ENCODE results near the gene FSIP2.

The FSIP2 gene, protein sequence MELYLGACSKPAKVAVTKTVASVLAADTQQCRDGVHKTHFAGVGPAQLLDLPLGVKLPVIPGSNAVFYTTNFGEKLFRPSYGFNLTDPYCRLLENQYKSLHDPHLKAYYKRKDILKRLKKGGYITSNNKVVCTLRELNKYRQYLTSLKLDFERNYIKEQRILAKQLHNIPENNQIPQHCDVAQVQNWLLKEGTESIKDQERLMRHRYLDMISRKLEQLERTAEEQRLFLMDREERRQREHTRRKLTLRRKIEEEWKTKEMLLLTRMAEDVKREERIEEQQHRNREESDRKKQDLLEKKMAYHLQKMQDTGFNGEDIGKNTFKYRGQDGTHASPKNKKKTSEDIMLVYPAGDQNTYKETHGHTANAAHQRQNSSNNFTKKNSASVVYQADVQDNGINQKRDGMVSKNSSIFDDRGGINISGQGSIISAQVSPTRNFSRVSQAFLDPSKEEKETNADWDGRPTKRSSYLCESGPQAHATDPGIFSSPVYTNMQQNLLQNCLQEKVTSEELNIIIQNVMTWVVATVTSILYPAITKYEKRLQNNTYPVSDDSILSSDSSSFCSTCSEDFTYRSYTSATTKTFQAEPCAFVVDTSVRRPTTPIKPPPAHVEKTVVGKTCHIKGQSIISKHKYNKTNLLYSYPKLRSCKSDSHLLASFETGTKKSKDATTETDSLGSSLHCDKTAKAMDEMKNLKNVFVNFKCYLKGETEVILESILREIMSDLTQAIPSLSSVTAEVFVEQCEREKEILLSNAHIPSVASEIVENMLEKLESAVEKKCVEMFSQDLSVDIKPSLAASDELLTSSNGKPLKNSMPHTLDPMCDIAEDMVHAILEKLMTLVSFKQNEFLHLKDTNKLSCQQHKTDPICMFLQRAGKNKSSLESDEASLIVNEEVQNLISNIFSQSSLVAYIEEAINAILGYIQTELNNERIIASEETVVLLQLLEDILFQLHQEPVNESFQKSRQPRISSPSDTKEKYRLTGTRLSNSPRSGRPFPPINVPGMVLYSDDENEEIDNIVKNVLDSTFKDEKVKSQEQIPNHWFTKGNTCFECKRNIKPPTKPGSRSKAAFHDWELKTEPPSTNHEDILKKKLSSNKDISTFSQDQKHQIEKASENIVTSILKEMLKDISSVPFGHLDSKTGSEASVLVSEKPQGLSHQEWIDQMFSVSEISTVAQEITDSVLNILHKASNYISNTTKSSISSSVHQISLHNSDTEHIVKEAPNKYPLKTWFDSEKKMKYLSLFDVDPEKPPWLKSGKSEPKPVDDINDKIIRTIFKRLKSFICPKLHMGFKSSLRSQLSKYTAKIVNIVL (N-terminal part only)

DNA sequence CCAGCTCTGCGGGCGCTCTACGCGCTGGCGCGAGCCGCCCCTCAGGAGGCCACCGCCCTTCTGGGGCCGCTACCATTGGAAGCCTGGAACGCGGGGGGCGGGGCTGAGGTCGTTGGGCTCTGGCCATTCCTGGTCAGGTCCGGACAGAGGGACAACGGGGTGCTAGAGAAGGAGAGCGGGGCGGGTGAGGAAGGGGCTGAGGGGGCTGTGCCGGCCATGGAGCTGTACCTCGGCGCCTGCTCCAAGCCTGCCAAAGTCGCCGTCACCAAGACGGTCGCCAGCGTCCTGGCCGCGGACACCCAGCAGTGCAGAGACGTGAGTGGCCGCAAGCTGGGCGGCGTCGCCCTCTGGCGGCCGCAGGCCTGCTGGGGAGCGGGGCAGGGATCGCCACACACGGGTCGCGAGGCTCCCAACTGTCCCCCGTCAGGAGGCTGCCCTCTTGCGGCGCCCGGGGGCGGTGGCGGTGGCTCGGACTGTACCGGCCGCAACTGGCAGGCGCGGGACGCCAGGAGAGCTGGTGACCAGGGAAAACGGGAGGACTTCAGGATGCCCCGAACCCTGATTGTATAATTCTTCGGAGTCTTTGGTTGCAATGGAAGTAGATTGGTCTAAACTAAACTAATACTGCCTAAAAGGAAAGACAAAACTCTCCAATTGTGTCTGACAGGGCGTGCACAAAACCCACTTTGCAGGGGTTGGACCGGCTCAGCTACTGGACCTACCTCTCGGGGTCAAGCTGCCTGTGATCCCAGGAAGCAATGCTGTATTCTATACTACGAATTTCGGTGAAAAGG is at the start of gene FSIP2:
FSIP2 (plus strand) TSS at position 126 of the 794 bp plus-strand sequence; CDS start at position 217, 91 bp downstream.
- DNase-seq (ENCODE audit: insufficient read length, low spot score) = peak; percentile 41
- TF ChIP-seq, protein P1, sequence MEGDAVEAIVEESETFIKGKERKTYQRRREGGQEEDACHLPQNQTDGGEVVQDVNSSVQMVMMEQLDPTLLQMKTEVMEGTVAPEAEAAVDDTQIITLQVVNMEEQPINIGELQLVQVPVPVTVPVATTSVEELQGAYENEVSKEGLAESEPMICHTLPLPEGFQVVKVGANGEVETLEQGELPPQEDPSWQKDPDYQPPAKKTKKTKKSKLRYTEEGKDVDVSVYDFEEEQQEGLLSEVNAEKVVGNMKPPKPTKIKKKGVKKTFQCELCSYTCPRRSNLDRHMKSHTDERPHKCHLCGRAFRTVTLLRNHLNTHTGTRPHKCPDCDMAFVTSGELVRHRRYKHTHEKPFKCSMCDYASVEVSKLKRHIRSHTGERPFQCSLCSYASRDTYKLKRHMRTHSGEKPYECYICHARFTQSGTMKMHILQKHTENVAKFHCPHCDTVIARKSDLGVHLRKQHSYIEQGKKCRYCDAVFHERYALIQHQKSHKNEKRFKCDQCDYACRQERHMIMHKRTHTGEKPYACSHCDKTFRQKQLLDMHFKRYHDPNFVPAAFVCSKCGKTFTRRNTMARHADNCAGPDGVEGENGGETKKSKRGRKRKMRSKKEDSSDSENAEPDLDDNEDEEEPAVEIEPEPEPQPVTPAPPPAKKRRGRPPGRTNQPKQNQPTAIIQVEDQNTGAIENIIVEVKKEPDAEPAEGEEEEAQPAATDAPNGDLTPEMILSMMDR (IDR thresholded peaks at IDR 0.05; ENCODE audit: insufficient read depth, missing control alignments) = no peak
- no peak for FAIRE-seq

DNA sequence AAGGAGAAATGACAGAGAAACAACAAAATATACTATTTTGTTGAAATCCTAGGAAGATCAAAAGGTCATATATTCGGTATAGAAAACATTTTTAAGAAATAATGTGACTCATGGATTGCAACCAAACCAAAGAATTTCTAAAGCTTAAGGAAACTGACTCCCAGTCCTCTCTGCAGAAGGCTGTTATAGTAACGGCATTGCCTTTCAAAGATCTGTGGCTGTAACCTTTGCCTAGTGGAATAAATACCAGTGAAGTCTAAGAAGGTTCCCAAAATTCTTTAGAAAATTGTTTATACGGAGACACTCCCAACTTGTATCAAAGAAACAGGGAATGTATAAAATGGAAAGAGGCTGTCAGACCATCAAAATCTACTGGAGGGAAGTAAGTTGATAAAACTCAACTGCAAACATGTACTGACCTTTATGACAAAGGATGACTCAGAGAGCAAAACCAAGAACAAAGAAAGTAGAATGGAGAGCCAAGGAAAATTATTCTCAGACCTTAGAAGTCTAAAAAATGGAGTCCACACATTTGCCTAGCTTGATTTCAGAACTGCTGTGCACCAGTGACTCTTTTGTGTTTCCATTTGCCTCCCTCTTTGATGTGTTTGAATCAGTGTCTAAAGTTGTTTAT is 48.6 kb upstream of the FSIP2 start:
- no peak for DNase-seq (ENCODE audit: insufficient read length, low spot score)
- TF ChIP-seq, protein P1 (IDR thresholded peaks at IDR 0.05; ENCODE audit: insufficient read depth, missing control alignments) = no peak
- no peak for FAIRE-seq

DNA sequence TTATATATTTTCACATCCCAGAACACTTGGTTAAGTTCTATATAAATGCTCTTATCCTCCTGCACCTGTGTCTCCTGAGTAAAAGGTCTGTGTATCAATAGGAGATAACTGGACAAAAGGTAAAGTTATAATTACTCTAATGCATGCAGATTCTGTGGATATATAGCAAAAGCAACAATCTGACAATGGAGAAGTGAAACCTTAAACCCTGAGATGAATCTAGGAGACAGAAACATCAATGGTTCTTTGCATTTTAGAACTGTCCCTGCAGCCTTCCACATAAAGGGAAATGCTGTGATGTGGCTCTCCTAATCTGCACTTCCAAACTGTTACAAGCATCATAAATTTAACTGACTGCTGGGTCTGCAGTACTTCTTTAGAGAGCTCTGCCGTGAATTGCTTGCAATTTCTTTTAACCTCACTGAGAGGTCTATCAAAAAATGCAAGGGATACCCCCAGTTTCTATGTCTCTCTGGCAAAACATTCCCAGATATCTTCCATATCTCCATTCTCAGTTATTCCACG is 42.8 kb upstream of the FSIP2 start:
- no peak for DNase-seq (ENCODE audit: insufficient read length, low spot score)
- TF ChIP-seq, protein P1 (IDR thresholded peaks at IDR 0.05; ENCODE audit: insufficient read depth, missing control alignments) = no peak
- FAIRE-seq = no peak

DNA sequence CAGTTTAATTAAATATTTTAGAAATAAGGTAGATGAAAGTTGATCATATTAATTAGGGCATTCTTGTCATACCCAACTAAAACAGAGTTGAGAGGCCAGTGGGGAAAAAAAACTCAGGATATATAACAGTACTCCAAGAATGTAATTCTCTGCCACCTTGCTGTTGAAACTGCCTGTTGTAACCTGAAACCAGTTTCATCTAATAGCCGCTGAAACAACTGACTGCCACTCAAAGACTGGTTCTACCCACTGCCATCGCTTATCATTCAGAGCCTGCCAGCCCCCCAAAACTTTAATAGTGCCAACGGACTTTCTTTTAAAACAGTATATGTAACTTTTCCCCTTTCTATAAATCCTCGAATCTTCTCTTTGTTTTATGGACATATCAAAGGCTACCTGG is 37.7 kb upstream of the FSIP2 start:
- FAIRE-seq = no peak
- TF ChIP-seq, protein P1 (IDR thresholded peaks at IDR 0.05; ENCODE audit: insufficient read depth, missing control alignments) = no peak
- no peak for DNase-seq (ENCODE audit: insufficient read length, low spot score)

DNA sequence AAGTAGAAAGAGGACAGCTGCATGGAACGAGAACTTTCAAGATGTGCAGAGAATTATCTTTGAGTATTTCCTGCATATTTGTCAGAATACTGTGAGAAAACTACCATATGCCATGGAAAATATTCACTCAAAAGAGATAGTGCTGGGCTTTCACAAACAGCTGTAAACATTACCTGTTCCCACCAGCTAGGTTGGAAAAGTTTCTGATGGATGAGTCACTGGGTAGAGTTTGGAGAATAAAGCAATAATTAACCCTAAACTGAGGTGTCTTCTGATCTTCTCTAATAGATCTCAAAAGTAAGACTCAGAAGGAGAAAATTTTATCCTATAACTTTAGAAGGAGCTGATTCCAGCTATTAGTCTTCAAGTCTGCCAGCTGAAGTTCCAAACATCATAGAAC is 3.9 kb upstream of the FSIP2 start:
- FAIRE-seq (no peak), DNase-seq (ENCODE audit: insufficient read length, low spot score) (no peak)
- TF ChIP-seq, protein P1 (IDR thresholded peaks at IDR 0.05; ENCODE audit: insufficient read depth, missing control alignments) = no peak

All from D721Med (cell line).